Measurements from ENCODE around the gene PDE3B.

DNA sequence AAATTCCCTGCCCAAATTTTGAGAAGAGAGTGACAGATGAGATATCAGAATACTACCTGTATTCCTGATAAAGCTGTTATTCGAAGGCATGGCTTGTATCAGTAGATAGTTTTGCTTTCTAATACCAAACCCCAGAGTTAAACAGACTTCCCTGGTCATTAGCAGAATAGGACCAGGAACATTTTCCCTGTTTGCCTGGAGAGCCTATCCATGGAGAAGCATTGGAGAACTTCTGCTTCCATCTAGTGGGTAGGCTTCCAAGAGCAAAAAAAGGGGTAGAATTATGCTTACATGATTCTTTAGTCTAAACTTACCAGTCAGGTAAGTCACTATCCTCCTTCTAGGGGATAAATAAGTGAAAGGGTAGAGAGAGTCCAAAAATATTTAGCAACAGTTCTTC is 14.2 kb downstream of the PDE3B start:
- TF ChIP-seq CTCF (IDR thresholded peaks at IDR 0.05) (no peak), POLR2A (IDR thresholded peaks at IDR 0.05; ENCODE audit: low read depth) (no peak)
